ENCODE measurements around the gene MRPS6.

Gene MRPS6

GRCh38 chr21:34183331-34183928, 110.1 kb downstream of the MRPS6 start:
- TF ChIP-seq, protein P1, sequence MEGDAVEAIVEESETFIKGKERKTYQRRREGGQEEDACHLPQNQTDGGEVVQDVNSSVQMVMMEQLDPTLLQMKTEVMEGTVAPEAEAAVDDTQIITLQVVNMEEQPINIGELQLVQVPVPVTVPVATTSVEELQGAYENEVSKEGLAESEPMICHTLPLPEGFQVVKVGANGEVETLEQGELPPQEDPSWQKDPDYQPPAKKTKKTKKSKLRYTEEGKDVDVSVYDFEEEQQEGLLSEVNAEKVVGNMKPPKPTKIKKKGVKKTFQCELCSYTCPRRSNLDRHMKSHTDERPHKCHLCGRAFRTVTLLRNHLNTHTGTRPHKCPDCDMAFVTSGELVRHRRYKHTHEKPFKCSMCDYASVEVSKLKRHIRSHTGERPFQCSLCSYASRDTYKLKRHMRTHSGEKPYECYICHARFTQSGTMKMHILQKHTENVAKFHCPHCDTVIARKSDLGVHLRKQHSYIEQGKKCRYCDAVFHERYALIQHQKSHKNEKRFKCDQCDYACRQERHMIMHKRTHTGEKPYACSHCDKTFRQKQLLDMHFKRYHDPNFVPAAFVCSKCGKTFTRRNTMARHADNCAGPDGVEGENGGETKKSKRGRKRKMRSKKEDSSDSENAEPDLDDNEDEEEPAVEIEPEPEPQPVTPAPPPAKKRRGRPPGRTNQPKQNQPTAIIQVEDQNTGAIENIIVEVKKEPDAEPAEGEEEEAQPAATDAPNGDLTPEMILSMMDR (IDR thresholded peaks at IDR 0.05; ENCODE audit: low read depth, low read length): no peak
- TF ChIP-seq EZH2phosphoT487 (IDR thresholded peaks at IDR 0.05; ENCODE audit: low read depth): no peak
- H4K20me1 ChIP-seq (ENCODE audit: insufficient read depth, low read length): no peaks in the 10 kb centered on the region
- no peaks in the 10 kb centered on the region for H3K36me3 ChIP-seq (replicated peaks; ENCODE audit: low read depth, low read length)
- H3K9ac ChIP-seq (ENCODE audit: low read length): no peak overlapping the region
- H3K9me3 ChIP-seq (ENCODE audit: insufficient read depth, low read length): no peaks in the 10 kb centered on the region
- no peak overlapping the region for H3K4me2 ChIP-seq (ENCODE audit: low read length)
- no peaks in the 10 kb centered on the region for H3K79me2 ChIP-seq (ENCODE audit: low read length)
- H3K27ac ChIP-seq (ENCODE audit: low read length): no peak overlapping the region
- H3K27me3 ChIP-seq (ENCODE audit: low read depth, low read length): no peaks in the 10 kb centered on the region
- H3K4me1 ChIP-seq (ENCODE audit: low read length): no peaks in the 10 kb centered on the region
- H3K4me3 ChIP-seq (ENCODE audit: low read length): no peak overlapping the region
- H2AFZ ChIP-seq (ENCODE audit: low read depth, low read length): no peak overlapping the region

GRCh38 chr21:34184232-34184631, 110.9 kb downstream of the MRPS6 start:
- TF ChIP-seq, protein P1 (IDR thresholded peaks at IDR 0.05; ENCODE audit: low read depth, low read length): no peak
- TF ChIP-seq EZH2phosphoT487 (IDR thresholded peaks at IDR 0.05; ENCODE audit: low read depth): no peak
- no peak overlapping the region for H3K27ac ChIP-seq (ENCODE audit: low read length)
- no peak overlapping the region for H3K4me2 ChIP-seq (ENCODE audit: low read length)
- no peaks in the 10 kb centered on the region for H3K79me2 ChIP-seq (ENCODE audit: low read length)
- H3K9me3 ChIP-seq (ENCODE audit: insufficient read depth, low read length): no peaks in the 10 kb centered on the region
- H2AFZ ChIP-seq (ENCODE audit: low read depth, low read length): no peak overlapping the region
- no peaks in the 10 kb centered on the region for H3K4me1 ChIP-seq (ENCODE audit: low read length)
- no peak overlapping the region for H3K4me3 ChIP-seq (ENCODE audit: low read length)
- no peaks in the 10 kb centered on the region for H3K36me3 ChIP-seq (replicated peaks; ENCODE audit: low read depth, low read length)
- H4K20me1 ChIP-seq (ENCODE audit: insufficient read depth, low read length): no peaks in the 10 kb centered on the region
- H3K9ac ChIP-seq (ENCODE audit: low read length): no peak overlapping the region
- no peaks in the 10 kb centered on the region for H3K27me3 ChIP-seq (ENCODE audit: low read depth, low read length)

DNA sequence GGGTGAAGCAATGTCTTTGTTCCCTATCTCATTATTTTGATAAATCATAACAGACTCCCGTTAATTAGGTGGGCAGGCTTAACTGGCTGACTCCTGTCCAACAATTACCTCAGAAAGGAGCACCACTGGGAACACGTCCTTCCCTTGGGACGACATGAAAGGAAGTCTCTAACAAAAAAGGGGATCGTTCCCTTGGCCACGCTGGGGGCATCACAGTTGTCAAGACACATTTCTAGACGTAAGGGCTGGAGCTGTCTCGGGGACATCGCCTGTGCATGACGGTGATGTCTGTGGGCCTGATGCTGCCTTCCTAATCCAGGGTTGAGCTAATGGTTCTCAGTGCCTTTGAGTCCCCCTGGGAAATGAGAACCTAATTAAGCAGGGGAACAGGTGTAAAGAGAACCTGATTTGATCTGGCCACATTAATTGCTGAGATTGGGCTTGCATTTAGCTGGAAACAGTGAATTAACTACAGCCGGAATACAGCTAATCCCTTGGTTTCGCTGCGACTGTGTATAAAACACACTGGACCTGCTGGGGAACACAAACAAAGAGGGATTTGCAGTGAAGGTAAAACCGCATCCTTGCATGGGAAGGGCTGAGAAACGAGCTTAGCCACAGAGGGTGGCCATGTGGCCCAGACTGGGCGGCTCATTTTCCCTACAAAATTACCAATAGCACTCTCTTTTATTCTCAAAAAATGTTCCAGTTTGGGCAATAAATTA, 111.8 kb downstream of the MRPS6 start:
- H3K79me2 ChIP-seq (ENCODE audit: low read length): no peaks in the 10 kb centered on the region
- H3K9ac ChIP-seq (ENCODE audit: low read length): no peak overlapping the region
- H3K4me1 ChIP-seq (ENCODE audit: low read length): no peaks in the 10 kb centered on the region
- H4K20me1 ChIP-seq (ENCODE audit: insufficient read depth, low read length): no peaks in the 10 kb centered on the region
- no peaks in the 10 kb centered on the region for H3K36me3 ChIP-seq (replicated peaks; ENCODE audit: low read depth, low read length)
- H3K9me3 ChIP-seq (ENCODE audit: insufficient read depth, low read length): no peaks in the 10 kb centered on the region
- no peak overlapping the region for H2AFZ ChIP-seq (ENCODE audit: low read depth, low read length)
- H3K27ac ChIP-seq (ENCODE audit: low read length): no peak overlapping the region
- no peak for TF ChIP-seq EZH2phosphoT487 (IDR thresholded peaks at IDR 0.05; ENCODE audit: low read depth)
- H3K27me3 ChIP-seq (ENCODE audit: low read depth, low read length): no peaks in the 10 kb centered on the region
- no peak overlapping the region for H3K4me3 ChIP-seq (ENCODE audit: low read length)
- H3K4me2 ChIP-seq (ENCODE audit: low read length): no peak overlapping the region

DNA sequence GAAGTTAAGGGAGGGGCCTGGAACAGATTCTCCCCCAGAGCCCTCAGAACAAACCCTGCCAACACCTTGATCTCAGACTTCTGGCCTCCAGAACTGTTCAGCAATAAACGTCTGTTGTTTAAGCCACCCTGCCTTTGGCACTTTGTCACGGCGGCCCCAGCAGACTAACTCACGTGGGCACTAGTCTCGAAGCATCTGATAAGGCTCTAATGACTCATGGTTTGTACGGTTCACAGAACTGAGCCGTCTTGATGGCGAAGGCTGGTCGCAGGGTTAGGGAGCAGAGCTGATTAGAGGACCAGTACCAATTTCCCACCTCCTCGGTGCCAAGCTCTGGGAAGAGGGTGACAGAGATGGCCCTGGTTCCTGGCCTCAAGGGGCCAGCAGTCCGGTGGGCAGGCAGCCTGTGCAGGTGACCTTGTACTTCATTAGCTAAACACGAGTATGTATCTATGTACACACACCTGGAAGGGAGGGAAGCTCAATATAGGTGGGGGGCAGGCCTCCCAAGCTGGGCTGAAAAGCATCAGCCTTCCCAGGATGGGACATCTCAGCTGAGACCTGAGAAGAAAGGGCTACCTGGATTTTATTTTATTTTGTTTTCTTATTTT, 112.8 kb downstream of the MRPS6 start:
- Histone ChIP-seq H3K27ac (ENCODE audit: low read length) (no peak overlapping the region), H3K4me1 (ENCODE audit: low read length) (no peaks in the 10 kb centered on the region), H3K36me3 (replicated peaks; ENCODE audit: low read depth, low read length) (no peaks in the 10 kb centered on the region), H3K27me3 (ENCODE audit: low read depth, low read length) (no peaks in the 10 kb centered on the region), H3K79me2 (ENCODE audit: low read length) (no peaks in the 10 kb centered on the region), H3K9ac (ENCODE audit: low read length) (no peak overlapping the region), H4K20me1 (ENCODE audit: insufficient read depth, low read length) (no peaks in the 10 kb centered on the region), H2AFZ (ENCODE audit: low read depth, low read length) (no peak overlapping the region), H3K9me3 (ENCODE audit: insufficient read depth, low read length) (no peaks in the 10 kb centered on the region), H3K4me2 (ENCODE audit: low read length) (no peak overlapping the region), H3K4me3 (ENCODE audit: low read length) (no peak overlapping the region)
- TF ChIP-seq, protein P1 (IDR thresholded peaks at IDR 0.05; ENCODE audit: low read depth, low read length): no peak
- TF ChIP-seq EZH2phosphoT487 (IDR thresholded peaks at IDR 0.05; ENCODE audit: low read depth): no peak
